Measurements from ENCODE around the gene NCBP2. TPM values are rescaled to one million over a fixed set of nuclear protein-coding genes. Genes with fewer than 3 reads are reported as not detected.

The NCBP2 gene
- total RNA-seq, 4 donors from 2014 or later, result 37.8 to 54.3 (median 45.8) TPM

GRCh38 chr3:196962930-196963630 is 20.8 kb upstream of the NCBP2 start:
- intact Hi-C loops (cut with DNase I), result no loop called here
- H3K36me3 ChIP-seq, result peaks cover 0 to 12% (median 5%) of the 10 kb centered on the region in 4 donors
- 91% methylated on average over 10 of the region's 10 CpGs for WGBS
- peaks cover 6 to 19% (median 17%) of the 10 kb centered on the region in 4 donors for H3K4me1 ChIP-seq
- H3K4me3 ChIP-seq, result no peak overlapping the region
- no peaks in the 10 kb centered on the region for H3K9me3 ChIP-seq
- no peaks in the 10 kb centered on the region for H3K27me3 ChIP-seq
- DNase-seq (ENCODE audit: extremely low spot score), result no peak
- no peak for TF ChIP-seq CTCF (IDR thresholded peaks at IDR 0.05)
- TF ChIP-seq EP300 (IDR thresholded peaks at IDR 0.05), result no peak
- TF ChIP-seq POLR2A (IDR thresholded peaks at IDR 0.05; ENCODE audit: low read depth), result no peak
- TF ChIP-seq POLR2AphosphoS5 (IDR thresholded peaks at IDR 0.05), result no peak
- H3K27ac ChIP-seq (replicated peaks in 1 of 4), result no peak overlapping the region

GRCh38 chr3:196962108-196962929 is 20.0 kb upstream of the NCBP2 start:
- Histone ChIP-seq H3K36me3 (peaks cover 0 to 12% (median 5%) of the 10 kb centered on the region in 4 donors), H3K4me3 (no peak overlapping the region), H3K27me3 (no peaks in the 10 kb centered on the region), H3K27ac (replicated peaks in 1 of 4) (no peak overlapping the region), H3K9me3 (no peaks in the 10 kb centered on the region), H3K4me1 (peaks cover 0 to 12% (median 9%) of the 10 kb centered on the region in 4 donors)
- 89% methylated on average over 9 of the region's 9 CpGs for WGBS
- no peak for DNase-seq (ENCODE audit: extremely low spot score)
- intact Hi-C loops (cut with DNase I), result no loop called here
- TF ChIP-seq EP300 (IDR thresholded peaks at IDR 0.05) (no peak), CTCF (IDR thresholded peaks at IDR 0.05) (no peak), POLR2A (IDR thresholded peaks at IDR 0.05; ENCODE audit: low read depth) (no peak), POLR2AphosphoS5 (IDR thresholded peaks at IDR 0.05) (no peak)

- 82% methylated on average over 7 of the region's 7 CpGs for WGBS
These were observed 12.5 kb upstream of the NCBP2 start for GRCh38 chr3:196954832-196955231.

GRCh38 chr3:196951371-196951770 is 9.0 kb upstream of the NCBP2 start:
- TF ChIP-seq EP300 (IDR thresholded peaks at IDR 0.05), result no peak
- TF ChIP-seq CTCF (IDR thresholded peaks at IDR 0.05), result no peak
- TF ChIP-seq POLR2A (IDR thresholded peaks at IDR 0.05; ENCODE audit: low read depth), result no peak
- TF ChIP-seq POLR2AphosphoS5 (IDR thresholded peaks at IDR 0.05), result no peak
- Histone ChIP-seq H3K4me3 (no peak overlapping the region), H3K4me1 (no peaks in the 10 kb centered on the region), H3K36me3 (peaks cover 0 to 23% (median 16%) of the 10 kb centered on the region in 4 donors), H3K9me3 (no peaks in the 10 kb centered on the region), H3K27me3 (no peaks in the 10 kb centered on the region), H3K27ac (replicated peaks in 1 of 4) (no peak overlapping the region)
- WGBS, result 89% methylated on average over 3 of the region's 3 CpGs
- intact Hi-C loops (cut with DNase I), result no loop called here
- no peak for DNase-seq (ENCODE audit: extremely low spot score)

More at GRCh38 chr3:196954832-196955231, 12.5 kb upstream of the NCBP2 start:
- DNase-seq (ENCODE audit: extremely low spot score), result no peak
- Histone ChIP-seq H3K4me1 (no peaks in the 10 kb centered on the region), H3K36me3 (peaks cover 0 to 14% (median 5%) of the 10 kb centered on the region in 4 donors), H3K9me3 (no peaks in the 10 kb centered on the region), H3K4me3 (no peak overlapping the region), H3K27me3 (no peaks in the 10 kb centered on the region), H3K27ac (replicated peaks in 1 of 4) (no peak overlapping the region)
- intact Hi-C loops (cut with DNase I), result no loop called here
- TF ChIP-seq EP300 (IDR thresholded peaks at IDR 0.05) (no peak), CTCF (IDR thresholded peaks at IDR 0.05) (no peak), POLR2A (IDR thresholded peaks at IDR 0.05; ENCODE audit: low read depth) (no peak)

Measured in esophagus muscularis mucosa (tissue), 4 donors.